Transverse colon (tissue), 4 donors: ENCODE data around the gene ABCC1. TPM values are rescaled to one million over a fixed set of nuclear protein-coding genes. Genes with fewer than 3 reads are reported as not detected.

Source experiments
- DNase-seq: peaks from one replicate; pipeline ENCODE4 v3.0.0-alpha.2; 2019
- H3K27ac ChIP-seq, 4 donors: fragments of 200-600 bp; sonication (generic); 2 replicates each; pipeline ENCODE4 v1.5.1; 2016 to 2018; ENCODE audit warnings: inconsistent platforms in 4 of 4
- H3K27me3 ChIP-seq: fragments of 200-600 bp; sonication (generic); 2 replicates; pipeline ENCODE4 v1.5.1; 2017; ENCODE audit warnings: inconsistent platforms
- H3K36me3 ChIP-seq, 4 donors: fragments of 200-600 bp; sonication (generic); 2 replicates each; pipeline ENCODE4 v1.5.1; 2017 to 2019; ENCODE audit warnings: inconsistent platforms in 4 of 4
- H3K4me1 ChIP-seq, 4 donors: fragments of 200-600 bp; sonication (generic); 2 replicates each; pipeline ENCODE4 v1.5.1; 2017 to 2020; ENCODE audit warnings: inconsistent platforms in 4 of 4
- H3K4me3 ChIP-seq, 4 donors: fragments of 200-600 bp; sonication (generic); 1 replicate in 1 of 4; 2 replicates in 3 of 4; pipeline versions ENCODE4 v1.5.1 to v1.6.1; 2017 to 2019; ENCODE audit warnings: inconsistent platforms in 4 of 4
- H3K9me3 ChIP-seq, 2 donors: fragments of 200-600 bp; sonication (generic); 2 replicates each; pipeline ENCODE4 v1.5.1; 2017 to 2019; ENCODE audit warnings: inconsistent platforms in 2 of 2
- CTCF ChIP-seq, 5 experiments: fragments of 200-600 bp in 3 of 5; fragments of 450-650 bp in 2 of 5; sonication (generic) in 3 of 5; IDR thresholded peaks; 1 replicate in 2 of 5; 2 replicates in 3 of 5; pipeline ENCODE4 v1.5.1; 2016 to 2017; ENCODE audit warnings: antibody characterized with exemption in 5 of 5, inconsistent platforms in 3 of 5, mild to moderate bottlenecking in 2 of 5, moderate library complexity in 1 of 5
- EP300 ChIP-seq: sonication (generic); formaldehyde crosslinking; IDR thresholded peaks from one replicate; pipeline ENCODE4 v1.6.1; 2017; ENCODE audit warnings: antibody characterized with exemption, low read depth
- POLR2A ChIP-seq: fragments of 450-650 bp; IDR thresholded peaks from one replicate; pipeline ENCODE4 v1.6.1; 2016; ENCODE audit warnings: antibody characterized with exemption, mild to moderate bottlenecking, moderate library complexity
- POLR2AphosphoS5 ChIP-seq, 3 donors: sonication (generic); formaldehyde crosslinking; IDR thresholded peaks; one replicate each; pipeline ENCODE4 v1.6.1; 2016; ENCODE audit warnings: antibody characterized with exemption in 3 of 3
- WGBS, 2 donors: methylation state at CpG; one replicate each; pipeline ENCODE4 v1.1.5; 2018; ENCODE audit warnings: low coverage in 1 of 2; 5-methylcytosine and 5-hydroxymethylcytosine counted together
- in situ Hi-C, 4 donors: fragments of 200-750 bp; cut with MboI; loops; one replicate each; pipeline versions ENCODE4 v1.15.0 to v1.15.1; 2017; ENCODE audit warnings: low sequenced_read_pairs in 3 of 4, low pct_ligation_motif_present in 1 of 4, low pct_unique_long_range_greater_than_20kb in 1 of 4
- intact Hi-C: fragments of 100-400 bp; cut with DNase I; formaldehyde crosslinking; loops from one replicate; pipeline ENCODE4 v1.15.1; 2023; ENCODE audit warnings: low total_unique reads
- total RNA-seq, 4 donors: library from RNA; depleted of rRNA; stranded (reverse); fragments of >200 nt; gene quantifications; one replicate each; pipeline ENCODE4 v1.1.0, GENCODE V29; 2016

ABCC1 gene
- total RNA-seq, 4 donors from 2014 or later: 17.1 to 67.3 (median 36.9) TPM

GRCh38 chr16:16022683-16023064 is 73.3 kb downstream of the ABCC1 start:
- no peak overlapping the region for H3K4me3 ChIP-seq
- 61 to 64% methylated on average over 3 to 5 of the region's 5 CpGs for WGBS, 2 donors
- H3K27me3 ChIP-seq: no peaks in the 10 kb centered on the region
- H3K27ac ChIP-seq: peak overlapping the region; percentile 74 to 83 (median 80)
- no peak for TF ChIP-seq EP300
- TF ChIP-seq CTCF (IDR thresholded peaks at IDR 0.05): no peak
- no peak for TF ChIP-seq POLR2AphosphoS5 (IDR thresholded peaks at IDR 0.05)
- TF ChIP-seq POLR2A: no peak
- intact Hi-C loops (no loop called here), in situ Hi-C loops (loop anchor here in 1 of 4 donors (10.0 kb wide), 1 partner anchor 138 kb away; the partner anchor contains the start of gene CEP20)
- no peak for DNase-seq
- no peaks in the 10 kb centered on the region for H3K9me3 ChIP-seq
- peaks cover 0 to 7% (median 0%) of the 10 kb centered on the region in 4 donors for H3K36me3 ChIP-seq
- H3K4me1 ChIP-seq: peaks cover 20 to 39% (median 28%) of the 10 kb centered on the region in 4 donors

GRCh38 chr16:16025214-16025968 is 76.0 kb downstream of the ABCC1 start:
- H3K36me3 ChIP-seq: no peaks in the 10 kb centered on the region
- no peak for DNase-seq
- H3K27ac ChIP-seq: peak overlapping the region; percentile 29 to 64 (median 57)
- H3K4me3 ChIP-seq: no peak overlapping the region
- TF ChIP-seq POLR2AphosphoS5 (IDR thresholded peaks at IDR 0.05) (no peak), POLR2A (no peak), EP300 (no peak), CTCF (IDR thresholded peaks at IDR 0.05) (no peak)
- peaks cover 23 to 53% (median 27%) of the 10 kb centered on the region in 4 donors for H3K4me1 ChIP-seq
- in situ Hi-C loops: loop anchor here in 1 of 4 donors (10.0 kb wide), 1 partner anchor 141 kb away; the partner anchor contains the start of gene CEP20
- no peaks in the 10 kb centered on the region for H3K9me3 ChIP-seq
- no peaks in the 10 kb centered on the region for H3K27me3 ChIP-seq
- WGBS, 2 donors: 55% methylated on average over 11 of the region's 11 CpGs; no CpG with 5 or more reads in 1 of the 2 donors
- intact Hi-C loops: no loop called here

- TF ChIP-seq CTCF (IDR thresholded peaks at IDR 0.05) (no peak), POLR2AphosphoS5 (IDR thresholded peaks at IDR 0.05) (no peak), EP300 (no peak), POLR2A (no peak)
- Histone ChIP-seq H3K27me3 (no peaks in the 10 kb centered on the region), H3K4me1 (peaks cover 10 to 35% (median 14%) of the 10 kb centered on the region in 4 donors), H3K27ac (peak overlapping the region; percentile 51 to 70 (median 62)), H3K36me3 (no peaks in the 10 kb centered on the region), H3K4me3 (peak overlapping the region in 3 of 4 donors; percentile 1 to 28 (median 6)), H3K9me3 (no peaks in the 10 kb centered on the region)
- 57% methylated on average over 11 of the region's 11 CpGs; no CpG with 5 or more reads in 1 of the 2 donors for whole genome bisulfite sequencing, 2 donors
- peak; percentile 28 for DNase-seq
- intact Hi-C loops: no loop called here
- in situ Hi-C loops: loop anchor here in 1 of 4 donors (10.0 kb wide), 1 partner anchor 143 kb away; the partner anchor contains the start of gene CEP20
Measured at GRCh38 chr16:16027728-16028310, 78.4 kb downstream of the ABCC1 start.
